Superior temporal gyrus (tissue), 1 donor: ENCODE measurements around the gene ITGA2B.
"Not testable (repeated sequence)": the region's sequence is repeated elsewhere in the genome, so short reads cannot be mapped to it uniquely, and the experiment has no call there.

Experiments
- DNase-seq: peaks from one replicate; pipeline ENCODE4 v3.0.0-alpha.2; 2016; ENCODE audit errors: extremely low spot score

The ITGA2B gene

GRCh38 chr17:44390250-44390870 lies 911 bp upstream of the ITGA2B start:
- no peak for DNase-seq

- DNase-seq: no peak
These were observed 314 bp upstream of the ITGA2B start for GRCh38 chr17:44389723-44390202.

GRCh38 chr17:44387804-44388203 lies 1.6 kb downstream of the ITGA2B start:
- no peak for DNase-seq

- no peak for DNase-seq
These were observed 3.3 kb downstream of the ITGA2B start for GRCh38 chr17:44386182-44386525.

GRCh38 chr17:44385287-44386181 lies 3.9 kb downstream of the ITGA2B start:
- DNase-seq: peak; percentile 29

GRCh38 chr17:44384823-44385286 lies 4.6 kb downstream of the ITGA2B start:
- no peak for DNase-seq

- DNase-seq: no peak
These were observed 5.1 kb downstream of the ITGA2B start for GRCh38 chr17:44384281-44384822.

GRCh38 chr17:44383861-44384260 lies 5.6 kb downstream of the ITGA2B start:
- no peak for DNase-seq

GRCh38 chr17:44383363-44383762 lies 6.1 kb downstream of the ITGA2B start:
- DNase-seq: no peak

- DNase-seq: no peak
These were observed 6.5 kb downstream of the ITGA2B start for GRCh38 chr17:44382917-44383316.

- no peak for DNase-seq
These were observed 7.6 kb downstream of the ITGA2B start for GRCh38 chr17:44381810-44382305.

- no peak for DNase-seq
These were observed 8.7 kb downstream of the ITGA2B start for GRCh38 chr17:44380767-44381166.

GRCh38 chr17:44379887-44380286 lies 9.6 kb downstream of the ITGA2B start:
- DNase-seq: no peak

- DNase-seq: no peak
These were observed 11.2 kb downstream of the ITGA2B start for GRCh38 chr17:44378171-44378705.

- DNase-seq: no peak
These were observed 12.7 kb downstream of the ITGA2B start for GRCh38 chr17:44376779-44377178.

GRCh38 chr17:44376124-44376523 lies 13.3 kb downstream of the ITGA2B start:
- DNase-seq: no peak

- DNase-seq: no peak
These were observed 14.0 kb downstream of the ITGA2B start for GRCh38 chr17:44375196-44376017.

- no peak for DNase-seq
These were observed 14.9 kb downstream of the ITGA2B start for GRCh38 chr17:44374306-44375195.

GRCh38 chr17:44372036-44372435 lies 17.4 kb downstream of the ITGA2B start:
- no peak for DNase-seq

- not testable (repeated sequence) for DNase-seq
These were observed 19.9 kb downstream of the ITGA2B start for GRCh38 chr17:44369414-44370023.
